NCI-H748 (cell line): Measurements from ENCODE around the gene ADCK1.
"Not testable (repeated sequence)": the region's sequence is repeated elsewhere in the genome, so short reads cannot be mapped to it uniquely, and the experiment has no call there.

ENCODE experiments used
- DNase-seq: peaks from one replicate; lab custom pipeline; 2025; ENCODE audit not compliant: unreplicated experiment; lab: John Stamatoyannopoulos, UW

The ADCK1 gene

GRCh38 chr14:77936138-77936639 lies 136.3 kb downstream of the ADCK1 start:
- DNase-seq, result no peak

- DNase-seq, result no peak
Observed at GRCh38 chr14:77947372-77947771, 147.5 kb downstream of the ADCK1 start.

GRCh38 chr14:77950371-77951063 lies 150.6 kb downstream of the ADCK1 start:
- DNase-seq, result no peak

GRCh38 chr14:77955816-77956484 lies 156.0 kb downstream of the ADCK1 start:
- DNase-seq, result no peak

- DNase-seq, result not testable (repeated sequence)
Observed at GRCh38 chr14:77959686-77960085, 159.8 kb downstream of the ADCK1 start.

GRCh38 chr14:77961847-77962580 lies 162.1 kb downstream of the ADCK1 start:
- DNase-seq, result peak; percentile 10

GRCh38 chr14:77962731-77963520 lies 163.0 kb downstream of the ADCK1 start:
- no peak for DNase-seq

GRCh38 chr14:77964586-77964985 lies 164.7 kb downstream of the ADCK1 start:
- no peak for DNase-seq

GRCh38 chr14:77965050-77965449 lies 165.1 kb downstream of the ADCK1 start:
- DNase-seq, result no peak

GRCh38 chr14:77965919-77966435 lies 166.1 kb downstream of the ADCK1 start:
- peak; percentile 82 for DNase-seq

GRCh38 chr14:77967110-77967509 lies 167.2 kb downstream of the ADCK1 start:
- no peak for DNase-seq

- DNase-seq, result no peak
Observed at GRCh38 chr14:77970646-77971045, 170.7 kb downstream of the ADCK1 start.

- no peak for DNase-seq
Observed at GRCh38 chr14:77973246-77973645, 173.3 kb downstream of the ADCK1 start.

GRCh38 chr14:77976591-77976990 lies 176.7 kb downstream of the ADCK1 start:
- no peak for DNase-seq

GRCh38 chr14:77979171-77979570 lies 179.3 kb downstream of the ADCK1 start:
- DNase-seq, result no peak

- DNase-seq, result no peak
Observed at GRCh38 chr14:77979666-77980351, 179.9 kb downstream of the ADCK1 start.

- peak; percentile 55 for DNase-seq
Observed at GRCh38 chr14:77980475-77981321, 180.8 kb downstream of the ADCK1 start.
